Natural killer cell (primary cell): ENCODE data around the gene GRID2. TPM values are rescaled to one million over a fixed set of nuclear protein-coding genes. Genes with fewer than 3 reads are reported as not detected.

Experiments
- ATAC-seq, 3 donors: fragments of 150-1000 bp in 2 of 3; fragments of 200-7000 bp in 1 of 3; cut with Tn5 transposase; 1 replicate in 1 of 3; 2 replicates in 2 of 3; pipeline ENCODE4 v1.10.0; 2021; ENCODE audit warnings: mild to moderate bottlenecking in 2 of 3, moderate library complexity in 2 of 3
- DNase-seq, 2 donors: peaks; one replicate each; pipeline versions ENCODE4 v3.0.0 to v3.0.0-alpha.2; 2013 to 2021; ENCODE audit warnings: mixed read lengths in 1 of 2
- H3K27ac ChIP-seq: one replicate; pipeline ENCODE4 v1.5.1; 2013; ENCODE audit warnings: mild to moderate bottlenecking, low read length
- H3K27me3 ChIP-seq: one replicate; pipeline ENCODE4 v1.6.1; 2013; ENCODE audit warnings: low read length; ENCODE audit not compliant: control insufficient read depth, insufficient read depth
- H3K36me3 ChIP-seq: one replicate; pipeline ENCODE4 v1.6.1; 2013; ENCODE audit warnings: low read length; ENCODE audit not compliant: control insufficient read depth, insufficient read depth
- H3K4me1 ChIP-seq: one replicate; pipeline ENCODE4 v1.6.1; 2013; ENCODE audit warnings: low read length; ENCODE audit not compliant: control insufficient read depth, insufficient read depth
- H3K4me3 ChIP-seq: one replicate; pipeline ENCODE4 v1.5.1; 2013; ENCODE audit warnings: low read length
- H3K9me3 ChIP-seq: one replicate; pipeline ENCODE4 v1.6.1; 2013; ENCODE audit warnings: low read length; ENCODE audit not compliant: control insufficient read depth, insufficient read depth
- H3K27ac Mint-ChIP-seq, 2 donors: one replicate each; pipeline ENCODE4 v1.8.0; 2022; ENCODE audit warnings: mild to moderate bottlenecking in 2 of 2, mixed read lengths in 2 of 2, moderate library complexity in 1 of 2
- H3K27me3 Mint-ChIP-seq, 2 donors: one replicate each; pipeline ENCODE4 v1.8.0; 2022; ENCODE audit warnings: low read depth in 2 of 2, mixed read lengths in 2 of 2
- H3K36me3 Mint-ChIP-seq: one replicate; pipeline ENCODE4 v1.8.0; 2022; ENCODE audit warnings: mixed read lengths
- H3K4me1 Mint-ChIP-seq, 2 donors: one replicate each; pipeline ENCODE4 v1.8.0; 2022; ENCODE audit warnings: mixed read lengths in 2 of 2
- H3K4me3 Mint-ChIP-seq: one replicate; pipeline ENCODE4 v1.8.0; 2022; ENCODE audit warnings: mild to moderate bottlenecking, moderate library complexity, mixed read lengths
- H3K9me3 Mint-ChIP-seq, 2 donors: one replicate each; pipeline ENCODE4 v1.8.0; 2022; ENCODE audit warnings: mixed read lengths in 2 of 2
- WGBS: methylation state at CpG from one replicate; pipeline ENCODE4 v1.1.7; 2013; ENCODE audit warnings: missing lambda C conversion rate; ENCODE audit not compliant: insufficient coverage; 5-methylcytosine and 5-hydroxymethylcytosine counted together
- intact Hi-C: fragments of 100-400 bp; cut with micrococcal nuclease; formaldehyde crosslinking; loops from one replicate; pipeline ENCODE4 v1.14.2; 2022
- total RNA-seq, 4 donors: library from RNA; stranded (reverse); fragments of 120-200 nt in 1 of 4; gene quantifications; one replicate each; pipeline versions ENCODE4 v1.2.3 to v1.2.4, GENCODE V29; 2013 to 2022
- TF ChIP-seq, protein P1 (sequence below): fragments of 200-600 bp; IDR thresholded peaks from one replicate; pipeline ENCODE4 v1.8.0; 2022; ENCODE audit warnings: antibody characterized with exemption

GRID2 gene
- total RNA-seq, 3 donors from 2014 or later (not counting 1 experiment from before 2014, with no cell fraction given): not detected

- Mint-ChIP-seq H3K36me3 (no peaks in the 10 kb centered on the region), H3K27me3 (no peaks in the 10 kb centered on the region), H3K4me3 (no peak overlapping the region), H3K9me3 (peaks cover 23 to 24% of the 10 kb centered on the region in 2 donors), H3K27ac (no peak overlapping the region), H3K4me1 (no peaks in the 10 kb centered on the region)
- intact Hi-C loops: no loop called here
- H3K4me1 ChIP-seq: no peaks in the 10 kb centered on the region
- TF ChIP-seq, protein P1, sequence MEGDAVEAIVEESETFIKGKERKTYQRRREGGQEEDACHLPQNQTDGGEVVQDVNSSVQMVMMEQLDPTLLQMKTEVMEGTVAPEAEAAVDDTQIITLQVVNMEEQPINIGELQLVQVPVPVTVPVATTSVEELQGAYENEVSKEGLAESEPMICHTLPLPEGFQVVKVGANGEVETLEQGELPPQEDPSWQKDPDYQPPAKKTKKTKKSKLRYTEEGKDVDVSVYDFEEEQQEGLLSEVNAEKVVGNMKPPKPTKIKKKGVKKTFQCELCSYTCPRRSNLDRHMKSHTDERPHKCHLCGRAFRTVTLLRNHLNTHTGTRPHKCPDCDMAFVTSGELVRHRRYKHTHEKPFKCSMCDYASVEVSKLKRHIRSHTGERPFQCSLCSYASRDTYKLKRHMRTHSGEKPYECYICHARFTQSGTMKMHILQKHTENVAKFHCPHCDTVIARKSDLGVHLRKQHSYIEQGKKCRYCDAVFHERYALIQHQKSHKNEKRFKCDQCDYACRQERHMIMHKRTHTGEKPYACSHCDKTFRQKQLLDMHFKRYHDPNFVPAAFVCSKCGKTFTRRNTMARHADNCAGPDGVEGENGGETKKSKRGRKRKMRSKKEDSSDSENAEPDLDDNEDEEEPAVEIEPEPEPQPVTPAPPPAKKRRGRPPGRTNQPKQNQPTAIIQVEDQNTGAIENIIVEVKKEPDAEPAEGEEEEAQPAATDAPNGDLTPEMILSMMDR: no peak
- no peaks in the 10 kb centered on the region for H3K27me3 ChIP-seq
- no peak overlapping the region for H3K4me3 ChIP-seq
- no peaks in the 10 kb centered on the region for H3K9me3 ChIP-seq
- DNase-seq (no peak), ATAC-seq (no peak)
- no peaks in the 10 kb centered on the region for H3K36me3 ChIP-seq
- WGBS: 40% methylated on average over 1 of the region's 1 CpG
- H3K27ac ChIP-seq: no peak overlapping the region
Observed at GRCh38 chr4:92679149-92679548, 375.4 kb downstream of the GRID2 start.

DNA sequence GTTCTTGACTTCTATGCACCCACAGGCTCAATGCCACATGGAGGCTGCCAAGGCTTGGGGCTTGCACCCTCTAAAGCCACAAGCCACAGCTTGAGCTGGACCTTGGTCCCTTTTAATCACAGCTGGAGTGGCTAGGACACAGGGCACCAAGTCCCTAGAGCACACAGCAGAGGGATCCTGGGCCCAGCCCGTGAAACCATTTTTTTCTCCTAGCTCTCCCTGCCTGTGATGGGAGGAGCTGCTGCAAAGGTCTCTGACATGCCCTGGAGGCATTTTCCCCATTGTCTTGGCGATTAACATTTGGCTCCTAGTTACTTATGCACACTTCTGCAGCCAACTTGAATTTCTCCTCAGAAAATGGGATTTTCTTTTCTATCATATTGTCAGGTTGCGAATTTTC lies 410.9 kb downstream of the GRID2 start:
- no peaks in the 10 kb centered on the region for H3K4me1 Mint-ChIP-seq
- ATAC-seq (no peak), DNase-seq (no peak)
- TF ChIP-seq, protein P1: no peak
- H3K27me3 Mint-ChIP-seq: no peaks in the 10 kb centered on the region
- H3K36me3 Mint-ChIP-seq: no peaks in the 10 kb centered on the region
- Histone ChIP-seq H3K9me3 (no peaks in the 10 kb centered on the region), H3K36me3 (no peaks in the 10 kb centered on the region), H3K4me3 (no peak overlapping the region), H3K4me1 (no peaks in the 10 kb centered on the region), H3K27ac (no peak overlapping the region), H3K27me3 (no peaks in the 10 kb centered on the region)
- no peak overlapping the region for H3K4me3 Mint-ChIP-seq
- H3K27ac Mint-ChIP-seq: no peak overlapping the region
- 78% methylated on average over 3 of the region's 3 CpGs for WGBS
- H3K9me3 Mint-ChIP-seq: peaks cover 9 to 10% of the 10 kb centered on the region in 2 donors
- intact Hi-C loops: no loop called here

DNA sequence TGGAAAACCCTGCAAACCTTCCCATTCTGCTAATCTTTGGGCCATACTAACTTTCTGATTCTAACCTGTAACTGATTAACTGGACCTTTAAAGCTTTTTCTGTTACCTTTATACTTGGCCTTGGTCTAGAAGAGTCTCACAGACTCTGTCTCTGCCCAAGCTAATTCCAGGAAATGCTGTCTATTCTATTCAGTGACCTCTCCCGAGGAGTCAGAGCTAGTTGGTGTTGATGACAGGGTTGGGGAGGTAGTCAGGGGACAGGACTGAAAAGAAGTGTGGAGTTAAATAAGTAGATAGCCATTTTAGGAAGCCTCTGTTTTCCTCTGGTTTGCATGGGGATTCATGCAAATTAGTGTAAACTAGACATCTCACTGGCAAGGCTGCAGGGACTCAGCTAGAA lies 429.5 kb downstream of the GRID2 start:
- no peaks in the 10 kb centered on the region for H3K4me1 ChIP-seq
- H3K4me3 ChIP-seq: no peak overlapping the region
- intact Hi-C loops: no loop called here
- DNase-seq (no peak), ATAC-seq (no peak)
- no peaks in the 10 kb centered on the region for H3K27me3 ChIP-seq
- no peaks in the 10 kb centered on the region for H3K36me3 ChIP-seq
- H3K4me1 Mint-ChIP-seq: no peaks in the 10 kb centered on the region
- TF ChIP-seq, protein P1: no peak
- no peaks in the 10 kb centered on the region for H3K36me3 Mint-ChIP-seq
- no peak overlapping the region for H3K27ac Mint-ChIP-seq
- H3K27me3 Mint-ChIP-seq: no peaks in the 10 kb centered on the region
- H3K27ac ChIP-seq: no peak overlapping the region
- no peaks in the 10 kb centered on the region for H3K9me3 ChIP-seq
- 62% methylated on average over 1 of the region's 1 CpG for WGBS
- peaks cover 3 to 4% of the 10 kb centered on the region in 2 donors for H3K9me3 Mint-ChIP-seq
- H3K4me3 Mint-ChIP-seq: no peak overlapping the region

DNA sequence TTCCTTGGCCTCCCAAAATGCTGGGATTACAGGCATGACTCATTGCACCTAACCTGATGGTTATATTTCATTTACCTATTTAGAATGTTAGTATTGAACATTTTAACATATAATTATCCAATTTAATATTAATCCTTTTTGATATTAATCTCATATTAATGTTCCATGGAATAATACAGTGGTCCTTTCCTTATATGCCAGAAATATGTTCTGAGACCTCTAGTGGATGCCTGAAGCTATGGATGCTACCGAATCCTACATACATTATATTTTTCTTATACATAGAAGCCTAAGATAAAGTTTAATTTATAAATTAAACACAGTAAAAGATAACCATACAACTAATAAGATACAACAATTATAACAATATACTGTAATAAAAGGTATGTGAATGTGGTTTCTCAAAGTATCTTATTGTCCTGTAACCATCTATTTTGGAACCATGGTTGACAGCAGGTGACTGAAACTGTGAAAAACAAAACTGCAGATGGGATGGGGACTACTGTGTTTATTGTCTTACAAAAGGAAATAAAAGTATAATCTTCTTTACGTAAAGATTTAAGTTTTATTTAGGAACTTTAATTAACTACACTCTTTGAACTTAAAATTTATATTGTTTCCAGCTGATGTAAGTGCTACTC lies 431.4 kb downstream of the GRID2 start:
- H3K9me3 Mint-ChIP-seq: peaks cover 3 to 4% of the 10 kb centered on the region in 2 donors
- no peak overlapping the region for H3K27ac Mint-ChIP-seq
- H3K27ac ChIP-seq: no peak overlapping the region
- no peaks in the 10 kb centered on the region for H3K27me3 ChIP-seq
- no peaks in the 10 kb centered on the region for H3K27me3 Mint-ChIP-seq
- no peaks in the 10 kb centered on the region for H3K36me3 Mint-ChIP-seq
- ATAC-seq (no peak), DNase-seq (no peak)
- no peaks in the 10 kb centered on the region for H3K4me1 ChIP-seq
- no CpG with 5 or more reads among the region's 2 CpGs for WGBS
- no peak overlapping the region for H3K4me3 ChIP-seq
- H3K36me3 ChIP-seq: no peaks in the 10 kb centered on the region
- H3K4me3 Mint-ChIP-seq: no peak overlapping the region
- H3K9me3 ChIP-seq: no peaks in the 10 kb centered on the region
- H3K4me1 Mint-ChIP-seq: no peaks in the 10 kb centered on the region
- TF ChIP-seq, protein P1: no peak
- intact Hi-C loops: no loop called here
